Measurements from ENCODE around the gene GPR132.

Gene GPR132

GRCh38 chr14:105021656-105022275 is 43.5 kb downstream of the GPR132 start:
- DNase-seq (ENCODE audit: low read depth, low spot score), result peak; percentile 80

- peak; percentile 96 for DNase-seq (ENCODE audit: low read depth, low spot score)
These were observed 44.2 kb downstream of the GPR132 start, which contains the start of gene CDCA4 for GRCh38 chr14:105020815-105021655. TSS of gene CDCA4 (minus strand) at chr14:105021083. CDS start at chr14:105011929, 9,154 bp downstream.

- peak; percentile 58 for DNase-seq (ENCODE audit: low read depth, low spot score)
These were observed 45.1 kb downstream of the GPR132 start for GRCh38 chr14:105019861-105020814.

- DNase-seq (ENCODE audit: low read depth, low spot score), result peak; percentile 29
These were observed 46.8 kb downstream of the GPR132 start for GRCh38 chr14:105018414-105018813.

- DNase-seq (ENCODE audit: low read depth, low spot score), result no peak
These were observed 49.3 kb downstream of the GPR132 start for GRCh38 chr14:105015905-105016304.

GRCh38 chr14:105015242-105015641 is 50.0 kb downstream of the GPR132 start:
- no peak for DNase-seq (ENCODE audit: low read depth, low spot score)

- DNase-seq (ENCODE audit: low read depth, low spot score), result no peak
These were observed 50.6 kb downstream of the GPR132 start for GRCh38 chr14:105014631-105015030.

GRCh38 chr14:105014032-105014431 is 51.2 kb downstream of the GPR132 start:
- DNase-seq (ENCODE audit: low read depth, low spot score), result no peak

GRCh38 chr14:105013150-105013785 is 52.0 kb downstream of the GPR132 start:
- DNase-seq (ENCODE audit: low read depth, low spot score), result no peak

GRCh38 chr14:105012171-105012985 is 52.9 kb downstream of the GPR132 start:
- no peak for DNase-seq (ENCODE audit: low read depth, low spot score)

GRCh38 chr14:105011312-105011990 is 53.8 kb downstream of the GPR132 start:
- no peak for DNase-seq (ENCODE audit: low read depth, low spot score)

GRCh38 chr14:105010891-105011291 is 54.3 kb downstream of the GPR132 start:
- peak; percentile 64 for DNase-seq (ENCODE audit: low read depth, low spot score)

GRCh38 chr14:105010106-105010505 is 55.1 kb downstream of the GPR132 start:
- no peak for DNase-seq (ENCODE audit: low read depth, low spot score)

- DNase-seq (ENCODE audit: low read depth, low spot score), result no peak
These were observed 57.5 kb downstream of the GPR132 start for GRCh38 chr14:105007593-105008264.

- DNase-seq (ENCODE audit: low read depth, low spot score), result no peak
These were observed 58.2 kb downstream of the GPR132 start for GRCh38 chr14:105006831-105007592.

- DNase-seq (ENCODE audit: low read depth, low spot score), result no peak
These were observed 59.0 kb downstream of the GPR132 start for GRCh38 chr14:105005929-105006830.

- no peak for DNase-seq (ENCODE audit: low read depth, low spot score)
These were observed 59.8 kb downstream of the GPR132 start for GRCh38 chr14:105005329-105005928.
